NCI-H446 treated with DMSO at 0.1 percent for 48 hours (cell line): Measurements from ENCODE around the gene FAM156A.
"Not testable (repeated sequence)": the region's sequence is repeated elsewhere in the genome, so short reads cannot be mapped to it uniquely, and the experiment has no call there.

Experiments
- DNase-seq: peaks from one replicate; lab custom pipeline; 2025; lab: John Stamatoyannopoulos, UW

Gene FAM156A, protein sequence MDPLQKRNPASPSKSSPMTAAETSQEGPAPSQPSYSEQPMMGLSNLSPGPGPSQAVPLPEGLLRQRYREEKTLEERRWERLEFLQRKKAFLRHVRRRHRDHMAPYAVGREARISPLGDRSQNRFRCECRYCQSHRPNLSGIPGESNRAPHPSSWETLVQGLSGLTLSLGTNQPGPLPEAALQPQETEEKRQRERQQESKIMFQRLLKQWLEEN

DNA sequence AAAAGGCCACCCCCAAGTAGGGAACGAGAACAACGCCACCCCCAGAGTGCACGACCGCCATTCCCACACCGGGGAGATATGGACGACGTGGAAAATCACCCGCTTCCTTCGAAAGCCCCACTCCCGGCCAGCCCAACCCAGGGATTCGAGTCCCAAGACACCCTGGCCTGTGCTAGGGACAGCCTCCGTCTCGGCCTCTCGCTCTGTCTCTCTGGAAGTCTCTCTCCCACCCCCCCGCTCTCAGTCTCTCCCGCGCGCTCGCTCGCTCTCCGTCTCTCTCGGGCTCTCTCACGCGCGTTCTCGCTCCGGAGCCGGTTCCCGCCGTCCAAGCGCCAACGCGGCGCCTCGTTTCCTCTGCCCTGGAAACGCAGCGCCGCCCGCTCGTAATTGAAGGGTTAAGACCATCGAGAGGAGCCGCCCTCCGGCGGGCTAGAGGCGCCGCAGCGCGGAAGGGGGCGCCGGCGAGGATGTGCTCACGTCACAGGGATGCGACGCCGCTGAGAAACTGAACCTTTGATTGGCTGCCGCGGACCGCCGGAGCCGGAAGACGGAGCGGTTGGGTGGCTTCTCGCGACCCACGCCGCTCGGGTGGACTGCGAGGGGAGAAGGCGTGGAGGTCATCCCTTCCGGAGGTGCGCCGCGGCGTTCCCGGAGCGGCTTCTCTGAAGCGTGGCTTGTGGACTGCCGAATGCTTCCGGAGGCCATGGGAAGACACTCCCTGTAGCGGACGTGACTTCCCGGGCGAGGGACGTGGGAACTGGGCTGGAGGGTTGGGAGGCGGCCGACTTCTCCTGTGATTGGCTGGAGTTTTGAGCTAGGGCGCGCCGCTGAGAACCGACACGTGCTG lies at the start of gene FAM156A:
TSS of gene FAM156A (minus strand) at position 406 of the 847 bp plus-strand sequence. CDS start 9,930 bp downstream, outside the sequence.
- not testable (repeated sequence) for DNase-seq

DNA sequence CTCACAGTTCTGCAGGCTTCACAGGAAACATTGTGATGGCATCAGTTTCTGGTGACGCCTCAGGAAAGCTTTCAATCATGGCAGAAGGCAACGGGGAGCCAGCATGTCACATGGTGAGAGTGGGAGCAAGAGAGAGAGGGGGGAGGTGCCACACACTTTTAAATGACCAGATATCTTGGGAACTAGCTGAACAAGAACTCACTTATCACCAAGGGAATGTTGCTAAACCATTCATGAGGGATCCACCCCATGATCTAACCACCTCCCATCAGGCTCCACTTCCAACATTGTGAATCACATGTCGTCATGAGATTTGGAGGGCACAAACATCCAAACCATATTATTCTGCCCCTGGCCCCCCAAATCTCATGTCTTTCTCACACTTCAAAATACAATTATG lies 47.0 kb upstream of the FAM156A start:
- no peak for DNase-seq

DNA sequence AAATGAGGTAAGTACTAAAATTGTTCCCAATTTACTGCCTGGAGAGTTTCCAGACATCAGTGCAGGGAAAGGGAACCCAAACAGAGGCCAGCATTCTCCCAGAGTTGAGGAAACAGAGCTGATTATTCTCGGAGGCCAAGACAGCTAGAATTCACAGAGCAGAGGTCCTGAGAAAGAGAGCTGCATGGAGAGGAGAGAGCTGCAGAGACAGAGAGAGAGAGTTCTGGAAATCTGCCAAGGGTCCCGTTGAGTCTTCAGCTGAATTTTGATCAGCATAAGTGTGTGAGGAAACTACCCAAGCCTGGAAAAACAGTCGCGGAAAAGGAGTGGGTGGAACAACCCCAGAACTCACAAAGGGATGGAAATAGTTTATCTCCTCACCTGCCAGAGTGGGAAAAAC lies 46.5 kb upstream of the FAM156A start:
- no peak for DNase-seq

DNA sequence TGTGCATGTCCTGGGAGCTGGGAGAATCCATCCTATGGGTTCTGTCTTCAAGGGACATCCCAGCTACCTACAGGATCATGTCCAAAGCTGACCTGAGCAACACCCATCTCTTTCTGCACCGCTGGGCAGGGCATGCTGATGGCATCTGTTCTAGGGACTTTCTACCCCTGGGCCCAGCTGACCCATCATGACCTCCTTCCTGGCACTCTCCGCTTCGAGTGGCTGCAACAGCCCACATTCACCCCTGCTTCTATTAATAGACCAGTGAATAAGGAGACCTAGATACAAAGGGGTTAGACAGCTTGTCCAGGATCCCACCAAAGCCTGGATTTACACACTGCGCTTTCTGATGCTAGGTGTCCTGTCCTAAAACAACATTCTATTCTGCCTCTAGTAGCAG lies 45.7 kb upstream of the FAM156A start:
- no peak for DNase-seq

DNA sequence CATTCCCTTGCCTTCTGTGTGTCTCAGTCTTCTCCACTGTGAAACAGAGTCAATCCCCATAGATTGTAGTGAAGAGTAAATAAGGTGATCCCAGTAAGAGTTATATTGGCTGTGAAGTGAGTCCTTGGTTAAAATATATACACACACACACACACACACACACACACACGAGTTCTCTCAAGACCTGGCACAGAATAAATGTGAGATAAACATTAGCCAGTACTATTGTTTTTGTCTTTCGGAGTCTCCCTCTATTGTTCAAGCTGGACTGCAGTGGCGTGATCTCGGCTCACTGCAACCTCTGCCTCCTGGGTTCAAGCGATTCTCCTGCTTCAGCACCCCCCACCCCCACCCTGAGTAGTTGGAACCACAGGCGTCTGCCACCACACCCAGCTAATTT lies 44.8 kb upstream of the FAM156A start:
- DNase-seq = no peak

DNA sequence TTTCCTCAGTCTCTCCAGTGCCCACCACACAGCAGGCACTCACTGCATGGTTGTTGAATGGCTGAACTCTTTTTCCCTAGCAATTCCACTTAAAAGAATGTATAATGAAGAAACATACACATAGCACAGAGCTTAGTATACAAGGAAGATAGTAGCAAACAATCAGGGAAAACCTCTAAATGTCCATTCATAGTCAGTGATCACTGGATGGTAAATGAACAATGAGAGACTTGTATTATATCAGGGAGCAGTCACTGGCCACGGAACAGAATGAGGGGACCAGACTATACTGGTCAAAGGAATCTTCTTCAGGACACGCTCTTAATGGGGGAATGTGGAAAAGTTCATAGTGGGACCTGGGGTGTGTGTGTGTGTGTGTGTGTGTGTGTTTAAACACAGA lies 43.6 kb upstream of the FAM156A start:
- DNase-seq = no peak

DNA sequence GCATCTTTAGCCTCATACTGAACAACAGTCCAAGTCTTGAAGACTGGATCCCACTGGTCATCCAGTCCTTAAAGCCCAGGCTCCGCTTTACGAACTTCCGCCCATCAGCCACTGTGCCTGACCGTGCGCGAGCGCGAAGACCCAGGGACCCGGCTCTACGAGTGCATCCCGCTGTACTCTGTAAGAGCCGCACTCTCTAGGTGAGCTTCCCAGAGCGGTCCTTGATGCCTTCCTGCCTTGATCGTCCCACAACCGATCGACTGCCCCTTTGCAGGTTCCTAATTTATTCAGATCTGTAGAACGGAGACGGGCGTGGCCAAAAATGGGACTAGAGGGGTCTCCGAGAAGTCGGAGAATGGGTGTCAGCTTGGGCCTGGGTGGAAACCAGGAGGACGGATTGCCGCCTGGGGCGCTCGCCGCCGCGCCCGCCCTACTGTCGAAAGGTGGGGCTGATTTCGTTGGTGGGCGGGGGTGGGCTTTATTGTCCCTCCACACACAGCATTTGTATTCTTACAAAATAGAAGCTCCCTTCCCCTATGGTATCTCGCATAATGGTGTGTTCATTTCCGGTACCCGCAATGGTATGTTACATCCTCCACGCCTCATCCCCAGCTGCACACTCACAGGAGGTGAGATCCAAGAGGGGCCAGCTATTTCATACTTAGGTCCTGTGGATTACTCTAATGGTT lies 42.3 kb upstream of the FAM156A start:
- no peak for DNase-seq

DNA sequence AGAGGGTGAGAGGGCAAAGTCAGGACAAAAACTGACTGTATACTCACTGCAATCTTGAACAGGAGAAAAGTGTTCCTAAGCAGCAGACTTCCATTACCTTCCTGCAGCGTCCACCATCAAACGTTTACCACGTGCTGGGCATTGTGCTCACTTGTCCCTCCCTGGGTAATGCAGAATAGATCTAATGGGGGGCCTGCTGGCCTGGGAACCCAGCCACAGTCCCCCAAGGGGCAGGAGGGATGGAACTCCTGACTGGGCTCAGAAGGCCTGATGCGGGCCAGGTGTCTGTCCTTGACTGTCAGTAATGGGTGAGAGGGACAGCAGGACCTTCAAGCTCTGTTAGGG lies 37.6 kb upstream of the FAM156A start:
- DNase-seq = no peak

DNA sequence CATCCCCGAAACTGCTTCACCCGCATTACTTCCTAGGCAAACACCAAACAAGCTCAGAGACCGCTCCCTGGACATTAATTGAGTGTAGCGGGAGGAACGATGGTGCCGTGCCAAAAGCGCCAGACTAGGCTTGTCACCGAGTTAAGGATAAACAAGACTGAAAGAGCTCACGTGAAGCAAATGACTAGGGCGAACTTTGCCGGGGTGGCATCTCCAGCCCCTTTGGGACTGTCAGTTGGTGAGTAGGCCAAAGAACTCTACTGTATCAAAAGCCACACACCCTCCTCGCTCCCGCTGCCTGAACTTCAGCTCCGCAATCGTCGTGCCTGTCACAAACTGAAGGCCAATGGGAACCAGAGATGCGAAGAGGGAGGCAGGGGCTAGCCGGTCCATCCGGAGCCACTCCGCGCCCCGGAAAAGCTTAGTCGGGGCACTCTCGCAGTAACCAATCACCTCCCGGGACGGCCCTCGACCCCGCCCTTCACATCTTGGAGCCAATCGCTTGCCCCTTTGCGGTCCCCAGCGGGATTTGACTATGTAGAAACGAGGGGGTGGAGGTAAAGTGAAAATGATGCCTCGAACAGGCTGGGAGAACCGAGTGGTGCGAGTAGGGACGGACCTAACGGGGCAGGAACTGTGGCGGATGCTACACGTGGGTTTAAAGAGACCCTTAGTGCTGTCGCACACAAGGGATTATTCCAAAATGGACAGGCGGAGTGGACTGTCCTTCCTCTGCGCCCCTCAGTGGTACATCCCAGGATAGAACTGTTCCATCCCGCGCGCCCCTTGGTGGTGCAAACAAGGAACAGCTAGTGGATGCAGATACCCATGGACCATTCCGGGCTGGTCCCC lies 37.0 kb upstream of the FAM156A start:
- DNase-seq = peak; percentile 93

DNA sequence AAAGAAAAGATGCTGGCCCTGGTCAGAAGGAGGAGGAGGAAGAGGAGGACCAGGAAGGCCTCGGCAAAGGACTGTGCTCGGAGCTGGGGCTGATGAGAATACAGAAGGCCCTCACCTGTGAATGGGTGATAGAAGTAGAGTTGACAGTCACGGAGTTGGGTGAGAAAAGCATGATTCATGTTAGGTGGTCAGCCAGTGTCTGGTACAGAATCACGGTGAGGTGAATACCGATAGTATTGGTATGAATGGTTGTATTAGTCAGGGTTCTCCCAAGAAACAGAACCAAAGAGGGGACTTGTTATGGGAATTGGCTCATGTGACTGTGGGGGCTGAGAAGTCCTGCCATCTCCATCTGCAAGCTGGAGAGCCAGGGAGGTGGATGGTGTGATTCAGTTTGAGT lies 32.5 kb upstream of the FAM156A start:
- DNase-seq = no peak

DNA sequence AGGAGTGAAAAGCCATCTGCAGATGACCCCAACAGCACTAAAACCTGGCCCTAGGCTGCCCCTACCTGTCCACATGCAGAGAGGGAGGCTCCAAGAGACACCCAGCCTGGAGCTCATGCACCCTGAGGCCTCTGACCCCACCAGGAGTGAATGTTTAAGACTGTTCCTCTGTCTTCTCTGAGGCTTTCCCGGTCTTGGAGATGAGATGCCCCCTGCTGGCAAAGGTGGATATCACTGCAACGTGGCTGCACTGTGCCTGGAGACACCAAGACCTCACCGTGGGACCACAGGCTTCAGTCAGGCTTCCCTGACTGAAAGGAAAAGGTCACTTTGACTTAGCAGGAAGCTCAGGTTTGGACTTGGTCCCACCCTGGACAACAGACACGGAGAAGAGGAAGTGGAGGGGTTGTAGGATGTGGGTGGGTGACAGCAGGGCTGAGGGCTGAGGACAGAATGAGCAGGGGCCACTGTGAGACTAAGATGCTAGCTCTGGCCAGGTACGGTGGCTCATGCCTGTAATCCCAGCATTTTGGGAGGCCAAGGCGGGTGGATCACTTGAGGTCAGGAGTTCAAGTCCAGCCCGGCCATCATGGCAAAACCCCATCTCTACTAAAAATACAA lies 31.8 kb upstream of the FAM156A start:
- DNase-seq = peak; percentile 30

DNA sequence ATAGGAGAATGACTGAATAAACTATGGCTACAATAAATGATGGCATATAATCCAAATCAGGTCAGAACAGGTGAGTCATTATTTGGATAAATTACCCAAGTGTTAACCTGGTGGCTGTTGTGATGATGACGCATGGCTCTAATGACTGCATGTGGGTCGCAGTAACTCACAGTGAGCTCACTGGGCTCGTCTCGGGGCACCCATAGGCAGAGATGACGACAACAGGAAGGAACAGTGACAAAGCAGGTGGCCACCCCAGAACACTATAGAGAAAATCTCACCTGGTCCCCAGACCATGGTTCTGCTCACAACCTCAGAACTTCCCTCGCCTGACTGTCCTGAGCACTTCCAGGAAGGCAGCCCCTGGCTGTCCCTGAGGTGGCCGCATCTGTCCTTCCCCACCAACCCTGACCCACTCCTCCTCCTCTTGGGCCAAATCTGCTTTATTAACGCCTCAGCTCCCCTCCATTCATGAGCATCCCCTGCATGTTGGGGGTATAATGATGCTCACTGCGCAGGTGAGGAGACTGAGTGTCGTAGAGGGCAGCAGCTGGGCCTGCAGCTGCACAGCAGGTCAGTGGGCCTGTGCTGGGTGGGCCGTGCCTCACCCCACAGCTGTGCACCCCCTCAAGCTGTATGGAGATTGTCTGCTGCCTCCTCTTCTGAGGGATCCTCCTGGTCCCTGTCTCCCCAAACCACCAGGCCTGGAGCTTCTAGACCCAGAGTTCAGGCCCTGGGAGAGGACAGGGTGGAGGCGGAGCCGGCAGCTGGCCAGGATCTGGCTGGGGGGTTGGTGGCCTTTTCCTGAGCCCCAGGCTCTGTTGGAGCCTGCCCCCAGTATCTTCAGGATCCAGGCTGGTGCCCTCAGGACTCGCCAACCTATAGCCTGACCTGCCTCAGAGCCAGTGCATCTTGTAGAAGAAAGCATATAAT lies 30.9 kb upstream of the FAM156A start:
- no peak for DNase-seq

DNA sequence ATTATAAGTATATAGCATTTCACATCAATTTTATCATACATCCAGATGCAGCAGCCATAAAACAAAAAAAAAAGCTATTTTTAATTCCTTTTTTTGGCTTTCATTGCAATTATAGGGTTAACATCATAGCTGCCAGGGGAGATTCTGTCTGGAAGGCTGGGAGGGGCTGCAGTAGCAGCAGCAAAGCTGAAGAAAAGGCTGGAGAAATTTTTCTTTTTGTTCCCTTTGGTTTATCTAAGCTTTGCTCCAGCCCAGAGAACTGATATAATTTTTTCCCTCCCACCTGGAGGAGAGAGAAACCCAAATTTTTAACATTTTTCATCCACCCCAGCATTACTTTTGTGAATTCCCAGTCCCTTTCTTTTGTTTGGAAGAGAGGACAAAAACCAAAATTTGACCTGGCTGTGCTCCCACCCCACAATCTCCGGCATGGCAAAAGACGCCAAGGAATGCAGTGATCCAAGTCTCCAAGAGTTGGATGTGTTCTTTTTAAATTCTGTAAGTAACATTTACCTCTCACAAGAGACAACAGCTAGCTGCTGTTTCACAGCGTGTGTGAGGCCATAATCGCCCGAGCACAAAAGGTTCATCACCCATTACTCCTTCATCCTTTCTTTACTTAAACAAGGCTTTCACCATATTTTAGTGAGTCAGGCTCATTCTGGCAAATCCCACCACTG lies 25.1 kb upstream of the FAM156A start:
- no peak for DNase-seq

DNA sequence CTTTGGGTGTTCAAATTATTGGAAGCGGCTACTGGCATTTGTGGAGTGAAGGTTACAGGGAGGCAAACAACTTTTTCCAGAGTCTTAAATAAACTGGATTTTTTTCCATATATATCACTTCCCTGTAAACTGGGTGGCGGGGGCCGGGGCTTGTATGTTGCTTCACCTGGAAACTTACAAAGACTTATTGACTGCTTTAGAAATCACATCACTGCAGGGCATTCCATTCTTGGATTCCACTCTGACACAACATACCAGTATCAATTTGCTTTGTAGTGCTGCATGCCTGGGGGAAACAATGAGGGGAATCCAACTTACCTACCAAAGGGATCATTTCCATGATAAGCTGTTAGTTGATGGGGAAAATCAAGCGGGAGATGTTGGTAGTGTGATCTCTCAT lies 21.7 kb upstream of the FAM156A start:
- no peak for DNase-seq

DNA sequence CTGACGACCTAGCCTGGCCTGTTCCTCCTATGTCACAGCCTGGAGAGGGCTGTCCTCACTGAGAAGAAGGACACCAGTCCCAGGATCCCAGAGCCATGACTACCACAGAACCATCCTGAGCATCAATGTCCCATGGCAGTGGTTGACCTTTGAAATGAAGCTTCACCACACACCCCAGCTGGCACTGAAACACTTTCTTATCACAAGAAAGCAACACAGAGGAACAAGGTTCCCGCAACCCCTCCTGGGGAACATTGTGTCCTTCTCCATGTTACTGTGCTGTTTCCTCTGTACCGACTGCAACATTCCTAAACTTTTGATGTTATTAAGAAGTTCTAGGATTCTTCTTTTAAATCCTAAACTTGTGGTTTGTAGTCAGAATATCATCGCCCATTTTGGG lies 21.2 kb upstream of the FAM156A start:
- DNase-seq = no peak

DNA sequence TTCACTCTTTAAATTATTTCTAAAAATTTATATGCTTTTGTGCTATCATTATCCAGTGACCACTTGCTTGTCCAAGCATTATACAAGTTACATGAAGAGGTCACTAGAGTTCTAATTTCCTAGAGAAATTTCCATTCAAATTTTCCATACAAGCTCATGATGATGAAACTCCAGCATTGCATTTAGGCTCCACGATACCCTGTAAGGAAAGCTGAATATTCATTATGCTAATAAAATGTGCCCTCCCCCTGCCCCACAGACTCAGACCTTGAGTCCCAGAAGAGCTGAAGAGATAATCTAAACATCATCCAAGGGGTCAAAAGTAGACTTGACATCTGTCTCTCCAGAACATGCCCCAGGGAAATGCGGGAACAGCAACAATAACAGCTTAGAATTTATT lies 19.6 kb upstream of the FAM156A start:
- no peak for DNase-seq

DNA sequence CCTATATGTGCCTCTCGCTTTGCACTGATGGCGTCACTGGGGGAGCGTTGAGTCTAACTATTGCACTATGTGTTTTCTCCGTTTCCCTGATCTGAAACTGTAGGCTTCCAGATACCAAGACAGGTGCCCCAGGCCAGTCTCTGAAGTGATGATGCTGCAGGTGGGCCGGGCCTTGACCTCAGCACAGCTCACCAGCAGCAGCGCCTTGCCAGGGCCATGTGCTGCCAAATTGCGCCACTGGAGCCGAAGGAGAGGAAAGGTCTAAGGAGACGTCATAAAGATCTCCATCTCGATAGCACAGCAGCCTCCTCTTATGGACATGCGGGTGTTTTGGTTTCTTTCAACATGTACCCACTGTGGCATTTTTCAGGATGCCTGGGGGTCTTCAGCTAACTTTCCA lies 17.3 kb upstream of the FAM156A start:
- not testable (repeated sequence) for DNase-seq

DNA sequence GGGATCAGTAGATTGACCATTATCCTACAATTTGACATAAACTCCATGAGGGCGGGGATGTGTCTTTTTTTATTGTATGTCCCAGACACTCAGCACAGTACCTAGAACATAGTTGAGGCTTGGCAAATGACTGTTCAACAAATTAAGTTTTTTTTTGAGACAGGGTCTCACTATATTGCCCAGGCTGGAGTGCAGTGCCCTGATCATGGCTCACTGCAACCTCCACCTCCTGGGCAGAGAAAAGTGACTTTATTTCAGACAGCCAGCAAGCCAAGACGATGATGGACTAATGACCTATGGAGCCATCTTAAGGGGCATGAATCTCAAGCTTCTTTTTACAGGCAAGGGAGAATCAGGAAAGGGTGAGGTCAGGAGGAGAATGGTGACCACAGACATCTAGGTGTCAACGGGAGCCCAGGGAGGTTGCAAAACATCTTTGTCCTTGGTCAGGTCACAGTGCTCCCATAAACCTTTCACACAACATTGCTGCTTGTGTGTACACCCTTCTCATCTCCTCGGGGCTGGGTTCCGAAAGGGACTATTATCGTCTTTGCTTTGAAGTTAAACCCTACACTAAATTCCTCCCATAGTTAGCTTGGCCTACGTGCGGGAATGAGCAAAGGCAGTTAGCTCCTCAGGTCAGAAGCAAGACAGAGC lies 16.1 kb upstream of the FAM156A start:
- DNase-seq = not testable (repeated sequence)

DNA sequence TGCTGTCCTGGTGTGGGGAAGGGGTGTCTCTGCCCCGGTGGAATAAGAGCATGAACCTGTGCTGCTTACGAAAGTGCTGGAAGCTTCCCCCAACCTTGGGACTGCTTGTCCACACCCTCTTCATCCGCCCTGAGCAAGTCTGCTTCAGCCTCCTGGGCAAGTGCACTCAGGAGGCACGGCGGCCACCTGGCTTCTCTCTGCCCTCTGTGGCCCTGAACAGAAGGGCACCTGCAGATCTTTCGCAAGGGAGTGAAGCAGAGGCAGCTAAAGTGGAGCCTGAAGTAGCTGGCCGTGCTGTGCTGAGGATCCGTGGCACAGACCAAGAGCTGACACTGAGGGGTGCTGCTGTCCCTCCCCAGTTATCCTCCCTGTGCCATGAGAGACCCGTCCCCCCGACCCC lies 9.6 kb upstream of the FAM156A start:
- DNase-seq = not testable (repeated sequence)
